ENCODE data around the gene SNAP23.

Gene SNAP23
- long read RNA-seq, donor 1, transcript SNAP23-201 (8 exons, 2,687 nt), result major isoform, 17 of 39 reads
- long read RNA-seq, donor 1, partial matches to known transcripts, result 20 of 39 reads
- long read RNA-seq, donor 1, other reads (novel, unspliced or antisense), result 0 of 39 reads
- long read RNA-seq, donor 2, transcript SNAP23-201 (8 exons, 2,687 nt), result major isoform, 10 of 23 reads
- long read RNA-seq, donor 2, partial matches to known transcripts, result 10 of 23 reads
- long read RNA-seq, donor 2, other reads (novel, unspliced or antisense), result 0 of 23 reads
- long read RNA-seq, donor 3, transcript SNAP23-201 (8 exons, 2,687 nt), result major isoform, 12 of 12 reads
- long read RNA-seq, donor 3, partial matches to known transcripts, result 0 of 12 reads
- long read RNA-seq, donor 3, other reads (novel, unspliced or antisense), result 0 of 12 reads
- long read RNA-seq, donor 4, transcript SNAP23-201 (8 exons, 2,687 nt), result major isoform, 13 of 36 reads
- long read RNA-seq, donor 4, partial matches to known transcripts, result 20 of 36 reads
- long read RNA-seq, donor 4, other reads (novel, unspliced or antisense), result 0 of 36 reads
- long read RNA-seq, donor 5, transcript SNAP23-201 (8 exons, 2,687 nt), result major isoform, 26 of 44 reads
- long read RNA-seq, donor 5, partial matches to known transcripts, result 18 of 44 reads
- long read RNA-seq, donor 5, other reads (novel, unspliced or antisense), result 0 of 44 reads
- long read RNA-seq, donor 6, transcript SNAP23-201 (8 exons, 2,687 nt), result major isoform, 13 of 30 reads
- long read RNA-seq, donor 6, partial matches to known transcripts, result 16 of 30 reads
- long read RNA-seq, donor 6, other reads (novel, unspliced or antisense), result 0 of 30 reads
- long read RNA-seq, donor 7, result 0 reads
- long read RNA-seq, donor 8, transcript SNAP23-201 (8 exons, 2,687 nt), result major isoform, 21 of 32 reads
- long read RNA-seq, donor 8, partial matches to known transcripts, result 10 of 32 reads
- long read RNA-seq, donor 8, other reads (novel, unspliced or antisense), result 0 of 32 reads

DNA sequence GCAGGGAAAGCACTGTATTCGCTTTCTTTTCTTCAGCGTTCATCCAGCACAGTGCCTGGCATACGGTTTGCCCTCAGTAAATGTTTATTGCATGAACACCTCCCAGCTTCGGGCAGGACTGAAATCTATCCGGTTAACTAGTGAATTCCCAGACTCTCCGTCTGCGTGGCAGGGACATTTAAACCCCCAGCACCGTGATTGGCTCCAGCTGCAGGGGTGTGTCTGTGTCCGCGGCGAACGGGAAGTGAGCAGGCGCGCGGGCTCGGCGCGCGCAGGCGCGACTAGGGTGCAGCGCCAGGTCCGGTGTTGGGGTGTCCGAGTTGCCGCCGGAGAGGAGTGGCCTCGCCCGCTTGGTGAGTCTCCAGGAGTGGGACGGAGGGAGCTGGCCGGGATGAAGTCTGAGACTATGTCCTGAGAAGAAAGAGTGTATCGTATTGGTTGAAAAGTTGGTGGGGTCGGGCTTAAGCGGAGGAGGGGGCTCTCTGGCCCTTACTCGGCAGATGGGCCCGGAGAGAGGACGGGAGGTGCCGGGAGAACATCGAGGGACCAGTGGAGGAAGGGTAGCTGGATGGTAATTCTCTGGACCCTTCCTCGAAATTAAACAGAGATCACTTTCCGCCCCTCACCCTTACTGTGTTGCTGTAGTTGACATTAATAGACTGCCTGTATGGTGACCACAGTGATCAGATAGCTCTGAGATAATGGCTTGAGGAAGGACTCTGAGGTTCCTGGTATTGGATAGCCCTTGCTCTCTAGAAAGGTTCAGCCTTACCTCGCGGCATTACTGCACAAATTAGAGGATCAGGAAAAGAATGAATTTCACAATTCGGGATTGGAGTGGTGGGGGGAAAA lies at the start of gene SNAP23:
TSS of gene SNAP23 (plus strand) at position 274 of the 852 bp plus-strand sequence. CDS start 16,213 bp downstream, outside the sequence.
- peak; percentile 84 for DNase-seq

DNA sequence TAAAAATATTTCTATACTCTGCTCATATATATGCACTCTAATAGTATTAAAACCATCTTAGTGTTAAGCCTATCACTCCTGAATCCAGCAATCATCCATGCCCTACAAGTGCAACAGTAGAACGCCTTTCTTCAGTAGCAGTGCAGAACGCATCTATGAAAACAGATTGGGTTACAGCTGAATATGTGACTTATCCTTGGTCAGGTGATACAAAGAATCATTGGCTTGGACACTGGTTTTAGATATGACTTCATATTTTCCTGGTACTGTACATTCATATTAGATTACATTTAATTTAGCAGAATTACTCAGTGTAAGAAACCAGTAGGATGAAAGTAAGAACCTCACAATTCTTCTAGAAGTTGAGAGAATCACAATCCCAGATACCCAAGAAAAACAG lies 47.8 kb upstream of the SNAP23 start:
- no peak for DNase-seq

- no peak for DNase-seq
Observed at GRCh38 chr15:42448281-42448680, 47.2 kb upstream of the SNAP23 start.

DNA sequence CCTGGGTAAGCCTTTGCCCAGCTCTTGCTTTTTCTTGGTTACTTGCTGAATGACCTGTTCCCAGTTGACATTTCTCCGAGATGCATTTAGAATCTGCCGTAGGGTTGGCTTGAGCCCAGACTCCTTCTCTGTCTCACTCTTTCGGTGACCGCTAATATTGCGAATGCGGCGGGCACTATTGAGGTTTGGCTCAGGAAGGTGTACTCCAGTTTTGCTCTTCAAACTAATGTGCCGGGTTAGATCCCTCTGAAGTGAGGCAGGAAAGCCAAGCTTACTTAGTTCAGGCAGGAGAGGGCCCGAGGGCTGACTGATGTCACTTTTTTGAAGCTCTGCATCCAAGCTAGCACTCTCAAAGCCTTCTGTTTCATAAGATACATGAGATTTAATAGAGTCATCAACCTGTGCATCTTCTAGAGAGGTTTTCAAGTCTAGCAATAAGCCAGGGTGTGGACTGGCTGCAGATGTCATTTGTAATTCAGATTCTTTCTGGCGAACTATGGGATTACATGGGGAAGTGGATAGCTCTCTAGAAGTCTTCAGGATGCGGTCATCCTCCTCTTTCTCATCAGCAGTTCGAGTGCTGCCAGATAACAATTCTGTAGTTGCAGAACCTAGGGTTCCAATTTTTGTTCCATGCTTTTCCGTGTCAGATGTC lies 45.5 kb upstream of the SNAP23 start:
- no peak for DNase-seq

DNA sequence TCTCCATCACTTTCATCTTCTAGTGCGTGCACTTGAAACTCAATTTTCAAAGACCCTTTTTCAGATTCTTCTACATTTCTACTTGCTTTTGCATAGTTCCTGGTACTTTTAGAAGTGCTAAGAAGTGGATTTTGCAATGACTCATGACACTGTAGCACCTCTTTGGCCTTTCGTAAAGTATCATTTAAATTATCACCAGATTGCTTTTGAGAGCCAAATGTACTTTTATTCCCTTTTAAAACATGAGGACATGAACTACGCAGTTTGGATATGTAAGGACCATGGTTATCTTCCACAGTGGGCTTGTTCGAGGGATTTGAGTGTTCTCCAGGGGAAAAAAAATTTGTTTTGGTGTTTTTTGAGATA lies 45.0 kb upstream of the SNAP23 start:
- DNase-seq, result no peak

DNA sequence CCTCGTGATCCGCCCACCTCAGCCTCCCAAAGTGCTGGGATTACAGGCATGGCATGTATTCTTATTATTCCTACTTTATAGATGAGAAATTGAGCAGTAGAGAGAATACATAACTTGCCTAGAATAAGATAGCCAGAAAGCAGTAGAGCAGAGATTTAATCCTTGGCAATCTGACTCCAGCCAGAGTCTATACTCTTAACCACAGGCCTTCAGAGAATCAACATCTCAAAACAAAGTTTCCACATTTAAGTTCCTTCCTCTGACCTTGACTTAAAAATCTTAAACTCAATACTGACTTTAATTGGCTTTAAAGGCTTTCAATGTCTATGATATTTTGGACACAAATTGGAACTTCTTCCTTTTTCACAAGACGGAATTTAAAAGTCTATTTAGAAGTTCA lies 41.6 kb upstream of the SNAP23 start:
- no peak for DNase-seq

GRCh38 chr15:42456531-42456930 lies 38.9 kb upstream of the SNAP23 start:
- no peak for DNase-seq

- DNase-seq, result no peak
Observed at GRCh38 chr15:42456971-42457370, 38.5 kb upstream of the SNAP23 start.

GRCh38 chr15:42457445-42458442 lies 37.7 kb upstream of the SNAP23 start:
- peak; percentile 56 for DNase-seq

DNA sequence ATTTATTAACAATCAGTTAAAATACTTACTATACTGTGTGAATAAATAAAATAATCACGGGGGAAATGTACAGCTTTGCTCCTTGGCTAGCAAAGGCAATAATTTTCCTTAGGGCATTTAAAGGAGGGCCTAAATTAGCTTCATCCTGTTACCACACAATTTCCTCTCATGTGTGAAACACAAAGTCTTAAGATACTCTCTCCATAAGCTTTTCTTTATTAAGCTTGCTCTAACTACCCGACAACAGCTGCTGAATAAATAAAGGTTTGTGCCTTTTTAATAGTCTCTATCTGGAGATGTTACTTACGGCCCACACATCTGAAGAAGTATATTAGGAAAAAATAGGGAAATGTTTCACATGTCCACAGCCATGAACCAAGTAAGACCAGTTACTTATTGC lies 34.2 kb upstream of the SNAP23 start:
- no peak for DNase-seq

- DNase-seq, result no peak
Observed at GRCh38 chr15:42465520-42466259, 29.7 kb upstream of the SNAP23 start.

- DNase-seq, result no peak
Observed at GRCh38 chr15:42471002-42471401, 24.4 kb upstream of the SNAP23 start.

- DNase-seq, result no peak
Observed at GRCh38 chr15:42474827-42475226, 20.6 kb upstream of the SNAP23 start.

- DNase-seq, result no peak
Observed at GRCh38 chr15:42482701-42483100, 12.7 kb upstream of the SNAP23 start.

DNA sequence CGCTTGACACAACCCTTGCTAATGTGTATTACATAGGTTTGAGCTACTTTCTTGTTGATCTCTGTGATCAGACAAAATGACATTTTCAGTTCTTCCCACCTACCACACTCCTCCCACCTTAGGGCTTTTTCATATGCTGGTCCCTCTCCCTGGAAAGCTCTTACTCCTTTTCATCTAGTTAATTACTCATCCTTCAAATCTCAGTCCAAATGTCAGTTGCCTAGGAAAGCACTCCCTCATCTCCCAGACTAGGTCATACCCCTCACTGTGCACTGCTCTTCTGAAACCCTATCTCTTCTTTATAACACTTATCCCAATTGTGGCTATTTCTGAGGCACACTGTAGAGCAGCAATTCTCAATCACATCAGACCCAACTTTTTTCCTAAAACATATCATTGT lies 11.8 kb upstream of the SNAP23 start:
- no peak for DNase-seq

DNA sequence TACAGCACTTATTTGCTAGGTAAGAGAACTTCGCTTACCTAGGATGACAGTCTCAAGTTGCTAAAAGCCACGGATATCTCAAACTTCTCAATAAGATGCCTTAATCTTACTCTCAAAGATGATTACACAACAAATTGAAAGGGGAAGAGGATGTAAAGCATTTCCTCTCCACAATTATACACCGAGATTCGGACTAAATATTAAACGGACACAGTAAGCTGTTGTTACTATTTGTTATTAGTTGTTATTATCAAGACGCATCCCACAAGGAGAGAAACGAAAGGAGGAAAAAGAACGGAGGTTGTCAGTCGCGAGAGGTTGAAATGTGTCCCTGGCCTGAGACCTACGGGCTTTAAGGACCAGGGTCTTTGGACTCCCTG lies 5.2 kb upstream of the SNAP23 start:
- DNase-seq, result no peak

DNA sequence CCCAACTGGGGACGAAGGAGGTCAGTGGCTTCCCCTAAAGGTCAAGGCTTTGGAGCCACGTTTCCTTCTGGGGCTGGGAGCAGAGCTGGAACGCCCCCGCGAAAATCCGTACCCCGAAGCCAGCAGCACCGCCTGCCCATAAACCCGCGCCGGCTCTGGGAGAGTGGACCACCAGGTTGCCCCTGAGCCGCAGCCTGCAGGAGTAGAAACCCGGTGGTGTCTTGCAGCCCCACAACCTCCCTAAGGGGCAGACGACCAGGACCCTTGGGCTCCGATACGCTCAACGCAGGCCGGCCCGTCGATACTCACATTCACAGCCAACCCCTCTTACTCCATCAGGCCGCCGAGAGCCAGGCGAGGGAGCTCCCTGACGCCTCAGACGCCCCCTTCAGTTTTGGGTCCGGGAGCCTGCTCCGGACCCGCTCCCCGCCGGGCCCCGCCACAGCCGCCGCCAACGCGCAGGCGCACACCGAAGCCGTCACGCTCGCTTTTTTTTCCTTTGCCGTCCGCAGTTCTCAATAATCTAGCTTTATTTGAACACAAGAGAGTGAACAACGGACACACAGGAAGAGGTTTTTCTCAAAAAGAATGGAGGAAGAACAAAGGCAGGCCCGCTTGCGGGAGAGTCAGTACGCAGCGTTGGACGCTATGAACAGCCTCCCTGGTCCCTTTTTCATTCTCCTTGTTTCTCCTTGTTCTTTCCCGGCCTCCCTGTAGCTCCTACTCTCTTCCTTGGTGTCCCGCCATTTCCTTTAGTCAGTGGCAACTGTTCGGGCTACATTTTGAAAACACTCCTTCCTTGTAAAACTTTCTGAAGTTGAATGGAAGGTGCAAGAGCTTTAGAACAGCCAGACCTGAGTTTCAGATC lies 4.5 kb upstream of the SNAP23 start, which contains the start of gene ZNF106:
TSS of gene ZNF106 (minus strand) at position 471 of the 868 bp plus-strand sequence. CDS start 18,852 bp downstream, outside the sequence.
- DNase-seq, result peak; percentile 93

DNA sequence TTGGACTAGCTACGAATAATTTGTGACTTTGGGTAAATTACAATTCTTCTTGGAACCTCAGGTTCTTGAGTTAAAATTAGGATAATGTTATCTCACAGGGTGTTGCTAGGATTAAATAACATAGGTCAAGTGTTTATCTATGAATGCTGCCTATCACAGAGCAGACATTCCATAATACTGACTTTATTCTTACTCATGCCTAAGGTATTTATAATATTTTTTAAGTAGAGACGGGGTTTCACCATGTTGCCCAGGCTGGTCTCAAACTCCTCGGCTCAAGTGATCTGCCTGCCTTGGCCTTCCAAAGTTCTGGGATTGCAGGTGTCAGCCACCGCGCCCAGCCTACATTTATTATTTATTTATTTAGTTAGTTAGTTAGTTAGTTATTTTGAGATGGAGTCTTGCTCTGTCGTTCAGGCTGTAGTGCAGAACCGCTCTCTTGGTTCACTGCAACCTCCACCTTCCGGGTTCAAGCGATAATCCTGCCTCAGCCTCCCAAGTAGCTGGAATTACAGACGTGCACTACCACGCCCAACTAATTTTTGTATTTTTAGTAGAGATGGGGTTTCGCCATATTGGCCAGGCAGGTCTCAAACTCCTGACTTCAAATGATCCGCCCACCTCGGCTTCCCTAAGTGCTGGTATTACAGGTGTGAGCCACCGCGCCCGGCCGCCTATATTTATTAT lies 3.8 kb upstream of the SNAP23 start:
- DNase-seq, result no peak
